ENCODE data around the gene ZBTB7C. TPM values are rescaled to one million over a fixed set of nuclear protein-coding genes. Genes with fewer than 3 reads are reported as not detected.

ZBTB7C gene
- polyA plus RNA-seq, 2 donors, result 20.6 to 24.5 TPM

- H3K36me3 ChIP-seq (ENCODE audit: control insufficient read depth in 2 of 2, insufficient read depth in 2 of 2, low read length in 1 of 2), result peaks cover 0 to 13% of the 10 kb centered on the region in 2 donors
- no peak overlapping the region for H3K4me3 ChIP-seq (ENCODE audit: low read depth in 1 of 2, low read length in 2 of 2)
- peaks cover 5 to 40% of the 10 kb centered on the region in 2 donors for H3K4me1 ChIP-seq (ENCODE audit: control insufficient read depth in 2 of 2, insufficient read depth in 2 of 2, low read length in 1 of 2)
- H3K27me3 ChIP-seq (ENCODE audit: control insufficient read depth in 1 of 2, insufficient read depth in 2 of 2, low read length in 2 of 2), result no peaks in the 10 kb centered on the region
- WGBS, 2 donors, result 46 to 60% methylated on average over 15 of the region's 15 CpGs
- peak overlapping the region; percentile 83 to 98 for H3K27ac ChIP-seq (ENCODE audit: low read depth in 2 of 2, low read length in 1 of 2)
- no peaks in the 10 kb centered on the region for H3K9me3 ChIP-seq (ENCODE audit: control insufficient read depth in 2 of 2, insufficient read depth in 1 of 2, low read depth in 1 of 2, low read length in 1 of 2)
Measured at GRCh38 chr18:48073211-48073930, 335.8 kb downstream of the ZBTB7C start.

- Histone ChIP-seq H3K27ac (ENCODE audit: low read depth in 2 of 2, low read length in 1 of 2) (peak overlapping the region; percentile 83 to 98), H3K4me3 (ENCODE audit: low read depth in 1 of 2, low read length in 2 of 2) (no peak overlapping the region), H3K4me1 (ENCODE audit: control insufficient read depth in 2 of 2, insufficient read depth in 2 of 2, low read length in 1 of 2) (peaks cover 3 to 33% of the 10 kb centered on the region in 2 donors), H3K36me3 (ENCODE audit: control insufficient read depth in 2 of 2, insufficient read depth in 2 of 2, low read length in 1 of 2) (peaks cover 0 to 11% of the 10 kb centered on the region in 2 donors), H3K27me3 (ENCODE audit: control insufficient read depth in 1 of 2, insufficient read depth in 2 of 2, low read length in 2 of 2) (no peaks in the 10 kb centered on the region), H3K9me3 (ENCODE audit: control insufficient read depth in 2 of 2, insufficient read depth in 1 of 2, low read depth in 1 of 2, low read length in 1 of 2) (no peaks in the 10 kb centered on the region)
- 37 to 50% methylated on average over 18 of the region's 18 CpGs for WGBS, 2 donors
Measured at GRCh38 chr18:48072428-48073204, 336.6 kb downstream of the ZBTB7C start.

- peak overlapping the region in 1 of 2 donors; percentile 48 for H3K27ac ChIP-seq (ENCODE audit: low read depth in 2 of 2, low read length in 1 of 2)
- 88 to 93% methylated on average over 11 of the region's 11 CpGs for whole genome bisulfite sequencing, 2 donors
- no peaks in the 10 kb centered on the region for H3K9me3 ChIP-seq (ENCODE audit: control insufficient read depth in 2 of 2, insufficient read depth in 1 of 2, low read depth in 1 of 2, low read length in 1 of 2)
- no peaks in the 10 kb centered on the region for H3K27me3 ChIP-seq (ENCODE audit: control insufficient read depth in 1 of 2, insufficient read depth in 2 of 2, low read length in 2 of 2)
- peaks cover 4 to 35% of the 10 kb centered on the region in 2 donors for H3K4me1 ChIP-seq (ENCODE audit: control insufficient read depth in 2 of 2, insufficient read depth in 2 of 2, low read length in 1 of 2)
- peaks cover 0 to 9% of the 10 kb centered on the region in 2 donors for H3K36me3 ChIP-seq (ENCODE audit: control insufficient read depth in 2 of 2, insufficient read depth in 2 of 2, low read length in 1 of 2)
- H3K4me3 ChIP-seq (ENCODE audit: low read depth in 1 of 2, low read length in 2 of 2), result no peak overlapping the region
Measured at GRCh38 chr18:48068916-48069445, 340.2 kb downstream of the ZBTB7C start.

- 43 to 45% methylated on average over 4 of the region's 4 CpGs for WGBS, 2 donors
- Histone ChIP-seq H3K27ac (ENCODE audit: low read depth in 2 of 2, low read length in 1 of 2) (peak overlapping the region; percentile 84 to 96), H3K27me3 (ENCODE audit: control insufficient read depth in 1 of 2, insufficient read depth in 2 of 2, low read length in 2 of 2) (no peaks in the 10 kb centered on the region), H3K9me3 (ENCODE audit: control insufficient read depth in 2 of 2, insufficient read depth in 1 of 2, low read depth in 1 of 2, low read length in 1 of 2) (no peaks in the 10 kb centered on the region), H3K36me3 (ENCODE audit: control insufficient read depth in 2 of 2, insufficient read depth in 2 of 2, low read length in 1 of 2) (peaks cover 0 to 11% of the 10 kb centered on the region in 2 donors), H3K4me1 (ENCODE audit: control insufficient read depth in 2 of 2, insufficient read depth in 2 of 2, low read length in 1 of 2) (peaks cover 4 to 35% of the 10 kb centered on the region in 2 donors), H3K4me3 (ENCODE audit: low read depth in 1 of 2, low read length in 2 of 2) (no peak overlapping the region)
Measured at GRCh38 chr18:48066225-48066652, 342.9 kb downstream of the ZBTB7C start.

GRCh38 chr18:48065601-48065995 is 343.6 kb downstream of the ZBTB7C start:
- 46 to 60% methylated on average over 3 of the region's 3 CpGs for WGBS, 2 donors
- Histone ChIP-seq H3K27me3 (ENCODE audit: control insufficient read depth in 1 of 2, insufficient read depth in 2 of 2, low read length in 2 of 2) (no peaks in the 10 kb centered on the region), H3K4me1 (ENCODE audit: control insufficient read depth in 2 of 2, insufficient read depth in 2 of 2, low read length in 1 of 2) (peaks cover 4 to 38% of the 10 kb centered on the region in 2 donors), H3K4me3 (ENCODE audit: low read depth in 1 of 2, low read length in 2 of 2) (no peak overlapping the region), H3K27ac (ENCODE audit: low read depth in 2 of 2, low read length in 1 of 2) (peak overlapping the region; percentile 84 to 96), H3K9me3 (ENCODE audit: control insufficient read depth in 2 of 2, insufficient read depth in 1 of 2, low read depth in 1 of 2, low read length in 1 of 2) (no peaks in the 10 kb centered on the region), H3K36me3 (ENCODE audit: control insufficient read depth in 2 of 2, insufficient read depth in 2 of 2, low read length in 1 of 2) (peaks cover 0 to 15% of the 10 kb centered on the region in 2 donors)

- Histone ChIP-seq H3K4me3 (ENCODE audit: low read depth in 1 of 2, low read length in 2 of 2) (no peak overlapping the region), H3K9me3 (ENCODE audit: control insufficient read depth in 2 of 2, insufficient read depth in 1 of 2, low read depth in 1 of 2, low read length in 1 of 2) (no peaks in the 10 kb centered on the region), H3K27ac (ENCODE audit: low read depth in 2 of 2, low read length in 1 of 2) (peak overlapping the region; percentile 84 to 96), H3K36me3 (ENCODE audit: control insufficient read depth in 2 of 2, insufficient read depth in 2 of 2, low read length in 1 of 2) (peaks cover 0 to 14% of the 10 kb centered on the region in 2 donors), H3K27me3 (ENCODE audit: control insufficient read depth in 1 of 2, insufficient read depth in 2 of 2, low read length in 2 of 2) (no peaks in the 10 kb centered on the region), H3K4me1 (ENCODE audit: control insufficient read depth in 2 of 2, insufficient read depth in 2 of 2, low read length in 1 of 2) (peaks cover 4 to 39% of the 10 kb centered on the region in 2 donors)
- 56 to 68% methylated on average over 10 of the region's 10 CpGs for WGBS, 2 donors
Measured at GRCh38 chr18:48064978-48065600, 344.1 kb downstream of the ZBTB7C start.

GRCh38 chr18:48061781-48062570 is 347.2 kb downstream of the ZBTB7C start:
- H3K9me3 ChIP-seq (ENCODE audit: control insufficient read depth in 2 of 2, insufficient read depth in 1 of 2, low read depth in 1 of 2, low read length in 1 of 2), result no peaks in the 10 kb centered on the region
- peak overlapping the region; percentile 84 to 90 for H3K27ac ChIP-seq (ENCODE audit: low read depth in 2 of 2, low read length in 1 of 2)
- 62 to 77% methylated on average over 7 of the region's 7 CpGs for WGBS, 2 donors
- H3K4me3 ChIP-seq (ENCODE audit: low read depth in 1 of 2, low read length in 2 of 2), result no peak overlapping the region
- peaks cover 0 to 6% of the 10 kb centered on the region in 2 donors for H3K36me3 ChIP-seq (ENCODE audit: control insufficient read depth in 2 of 2, insufficient read depth in 2 of 2, low read length in 1 of 2)
- peaks cover 12 to 47% of the 10 kb centered on the region in 2 donors for H3K4me1 ChIP-seq (ENCODE audit: control insufficient read depth in 2 of 2, insufficient read depth in 2 of 2, low read length in 1 of 2)
- H3K27me3 ChIP-seq (ENCODE audit: control insufficient read depth in 1 of 2, insufficient read depth in 2 of 2, low read length in 2 of 2), result no peaks in the 10 kb centered on the region

- H3K9me3 ChIP-seq (ENCODE audit: control insufficient read depth in 2 of 2, insufficient read depth in 1 of 2, low read depth in 1 of 2, low read length in 1 of 2), result no peaks in the 10 kb centered on the region
- WGBS, 2 donors, result 75 to 77% methylated on average over 3 of the region's 3 CpGs
- H3K4me3 ChIP-seq (ENCODE audit: low read depth in 1 of 2, low read length in 2 of 2), result no peak overlapping the region
- H3K36me3 ChIP-seq (ENCODE audit: control insufficient read depth in 2 of 2, insufficient read depth in 2 of 2, low read length in 1 of 2), result peaks cover 0 to 6% of the 10 kb centered on the region in 2 donors
- H3K4me1 ChIP-seq (ENCODE audit: control insufficient read depth in 2 of 2, insufficient read depth in 2 of 2, low read length in 1 of 2), result peaks cover 10 to 45% of the 10 kb centered on the region in 2 donors
- H3K27ac ChIP-seq (ENCODE audit: low read depth in 2 of 2, low read length in 1 of 2), result peak overlapping the region; percentile 90 to 93
- no peaks in the 10 kb centered on the region for H3K27me3 ChIP-seq (ENCODE audit: control insufficient read depth in 1 of 2, insufficient read depth in 2 of 2, low read length in 2 of 2)
Measured at GRCh38 chr18:48060970-48061369, 348.2 kb downstream of the ZBTB7C start.
